ENCODE measurements around the gene CLCN4. TPM values are rescaled to one million over a fixed set of nuclear protein-coding genes. Genes with fewer than 3 reads are reported as not detected.

CLCN4 gene
- total and polyA plus RNA-seq, 10 of the 15 experiments (the other 5 are each of a cell fraction or from before 2014, with no cell fraction given), result 0.90 to 6.9 (median 2.9) TPM

DNA sequence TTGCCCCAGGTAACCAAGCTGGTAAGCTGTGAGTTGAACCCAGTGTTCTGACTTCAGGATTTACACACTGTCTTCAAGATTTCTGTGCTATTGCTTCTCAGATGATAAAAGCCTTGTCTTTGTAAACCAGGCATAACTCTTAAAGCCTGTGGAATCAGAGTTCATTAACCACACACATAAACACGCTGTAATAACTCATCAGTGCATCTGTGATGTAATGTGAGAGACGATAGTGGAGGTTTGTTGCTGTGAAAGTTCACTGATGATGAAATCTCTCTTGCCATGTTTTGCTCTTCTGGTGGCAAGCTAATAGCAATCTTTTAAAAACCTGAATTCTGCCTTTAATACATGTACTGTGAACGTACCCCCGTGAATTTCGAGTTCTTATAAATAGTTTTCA is 41.5 kb downstream of the CLCN4 start:
- no peak for ATAC-seq
- Histone ChIP-seq H3K27ac (ENCODE audit: control insufficient read depth, insufficient read depth) (no peak overlapping the region), H3K4me2 (ENCODE audit: control insufficient read depth, insufficient read depth) (no peak overlapping the region), H4K20me1 (ENCODE audit: control insufficient read depth, insufficient read depth) (no peaks in the 10 kb centered on the region), H3K9ac (ENCODE audit: control insufficient read depth, insufficient read depth, low read length) (no peak overlapping the region), H3K27me3 (replicated peaks in 1 of 2; ENCODE audit: control insufficient read depth in 2 of 2, insufficient read depth in 2 of 2, low read length in 1 of 2) (0 out of 4 replicates have a peak, but pooled peaks cover 0 to 1% of the 10 kb centered on the region in 2 experiments), H3K79me2 (ENCODE audit: control insufficient read depth, insufficient read depth, low read length) (no peaks in the 10 kb centered on the region), H3K4me3 (no peak overlapping the region), H3K36me3 (ENCODE audit: control insufficient read depth in 2 of 2, insufficient read depth in 2 of 2, low read length in 1 of 2) (no peaks in the 10 kb centered on the region), H3K4me1 (ENCODE audit: control insufficient read depth, insufficient read depth, low read length) (peaks cover 3% of the 10 kb centered on the region; the same call in 1 of the 2 replicates), H2AFZ (ENCODE audit: control insufficient read depth, low read depth, low read length) (no peak overlapping the region), H3K9me3 (replicated peaks; ENCODE audit: control insufficient read depth, insufficient read depth, low read length) (no peaks in the 10 kb centered on the region)
- ChIA-PET RAD21 (ENCODE audit: unreplicated experiment) (no interaction called here), SMC1A (ENCODE audit: uncharacterized antibody, unreplicated experiment) (interaction anchor here (1.0 to 2.5 kb wide), 3 partner anchors 8 to 223 kb away, joined by 3 to 8 read pairs (median 3); no protein-coding TSS in a partner anchor), CTCF (interaction anchor here (1.2 to 1.6 kb wide), 3 partner anchors 8 to 525 kb away, joined by 5 to 9 read pairs (median 6); no protein-coding TSS in a partner anchor), POLR2A (no interaction called here)
- 9% methylated on average over 5 of the region's 5 CpGs for WGBS (ENCODE audit: insufficient coverage, insufficient replicate concordance, low lambda C conversion rate, missing lambda C conversion rate)
- BruUV-seq (replicated peaks), result no TSS peak
- intact Hi-C loops (cut with micrococcal nuclease; ENCODE audit: unreplicated experiment) (no loop called here), in situ Hi-C loops (cut with MboI) (loop anchor here (10.0 to 25.0 kb wide), 2 partner anchors 127 to 1589 kb away; no protein-coding TSS in a partner anchor)
- DNase-seq (ENCODE audit: low read depth, low spot score), result no peak
- TF ChIP-seq POLR2AphosphoS5 (IDR thresholded peaks at IDR 0.05; ENCODE audit: low read length), result no peak
- no peak for TF ChIP-seq NFYB (IDR thresholded peaks at IDR 0.05; ENCODE audit: insufficient read depth, low read depth, low read length)
- no peak for TF ChIP-seq MYC (IDR thresholded peaks at IDR 0.05; ENCODE audit: insufficient read depth, insufficient read length, insufficient replicate concordance, low read length, severe bottlenecking)
- TF ChIP-seq NFYA (IDR thresholded peaks at IDR 0.05; ENCODE audit: borderline replicate concordance, low read depth, low read length), result no peak
- TF ChIP-seq SP1 (IDR thresholded peaks at IDR 0.05; ENCODE audit: low read depth, low read length), result no peak
- TF ChIP-seq, protein P1, sequence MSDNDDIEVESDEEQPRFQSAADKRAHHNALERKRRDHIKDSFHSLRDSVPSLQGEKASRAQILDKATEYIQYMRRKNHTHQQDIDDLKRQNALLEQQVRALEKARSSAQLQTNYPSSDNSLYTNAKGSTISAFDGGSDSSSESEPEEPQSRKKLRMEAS (IDR thresholded peaks at IDR 0.05; ENCODE audit: low read depth, low read length), result no peak
- no peak for TF ChIP-seq EZH2 (IDR thresholded peaks at IDR 0.05; ENCODE audit: borderline replicate concordance, control insufficient read depth, low read depth, low read length)
- no peak for TF ChIP-seq TCF12 (IDR thresholded peaks at IDR 0.05; ENCODE audit: low read depth, low read length)
- no peak for TF ChIP-seq HCFC1 (IDR thresholded peaks at IDR 0.05; ENCODE audit: low read length)
- TF ChIP-seq SMARCA5 (IDR thresholded peaks at IDR 0.05), result no peak
- TF ChIP-seq, protein P2, sequence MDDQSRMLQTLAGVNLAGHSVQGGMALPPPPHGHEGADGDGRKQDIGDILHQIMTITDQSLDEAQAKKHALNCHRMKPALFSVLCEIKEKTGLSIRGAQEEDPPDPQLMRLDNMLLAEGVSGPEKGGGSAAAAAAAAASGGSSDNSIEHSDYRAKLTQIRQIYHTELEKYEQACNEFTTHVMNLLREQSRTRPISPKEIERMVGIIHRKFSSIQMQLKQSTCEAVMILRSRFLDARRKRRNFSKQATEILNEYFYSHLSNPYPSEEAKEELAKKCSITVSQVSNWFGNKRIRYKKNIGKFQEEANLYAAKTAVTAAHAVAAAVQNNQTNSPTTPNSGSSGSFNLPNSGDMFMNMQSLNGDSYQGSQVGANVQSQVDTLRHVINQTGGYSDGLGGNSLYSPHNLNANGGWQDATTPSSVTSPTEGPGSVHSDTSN (IDR thresholded peaks at IDR 0.05; ENCODE audit: insufficient replicate concordance, low read depth, low read length), result no peak
- TF ChIP-seq ZSCAN29 (IDR thresholded peaks at IDR 0.05), result no peak
- FAIRE-seq, result no peak

Data from GM12878 (cell line).